ENCODE measurements around the gene GPATCH2L. TPM values are rescaled to one million over a fixed set of nuclear protein-coding genes. Genes with fewer than 3 reads are reported as not detected.

The GPATCH2L gene
- total RNA-seq = 10 to 100 TPM; 40.0 to 43.4 TPM

DNA sequence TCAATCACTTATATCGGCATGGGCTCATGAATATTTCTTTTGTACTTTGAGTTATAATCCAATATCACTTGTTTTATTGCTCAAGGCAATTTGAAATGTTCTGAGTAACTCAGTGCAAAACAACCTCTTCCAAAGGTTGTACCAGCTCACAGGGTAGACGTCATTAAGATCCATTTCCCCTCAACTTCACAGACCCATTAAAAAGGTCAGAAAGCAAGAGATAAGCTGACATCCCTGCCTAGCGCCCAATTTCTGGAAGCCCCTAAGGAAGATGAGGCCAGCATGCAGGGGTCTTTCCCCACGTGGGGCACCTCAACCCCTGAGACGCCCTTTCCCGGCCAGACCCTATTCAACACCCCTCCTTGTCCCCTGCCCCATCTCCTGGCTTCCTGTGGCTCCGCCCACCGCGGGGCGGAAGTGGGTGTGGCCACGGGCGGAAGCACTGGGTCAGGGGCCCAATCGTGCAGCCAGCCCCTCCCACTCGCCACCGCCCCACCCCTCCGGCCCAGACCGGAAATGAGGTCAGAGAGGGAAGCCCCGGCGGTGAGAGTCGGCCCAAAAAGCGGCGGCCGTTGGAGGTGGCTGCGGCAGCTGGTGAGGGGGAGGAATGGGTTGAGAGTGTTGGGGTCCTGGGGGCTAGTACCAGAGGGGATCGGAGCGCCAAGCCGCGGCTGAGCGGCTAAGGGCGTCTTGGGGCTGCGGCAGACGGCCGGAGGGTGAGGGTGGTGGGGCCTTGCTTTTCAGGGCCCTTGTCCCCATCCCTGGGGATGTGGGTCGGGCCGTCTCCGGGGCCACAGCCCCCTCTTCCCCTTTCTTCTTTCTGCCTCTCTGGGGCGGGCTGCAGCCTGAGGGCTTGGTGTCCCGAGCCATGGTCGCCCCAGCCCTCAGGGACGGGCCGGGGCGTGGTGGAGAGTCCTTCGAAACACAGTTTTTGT, at the start of gene GPATCH2L:
Gene GPATCH2L, plus strand, starts transcription at position 525 of the 935 bp plus-strand sequence. CDS start 2,442 bp downstream, outside the sequence.
- DNase-seq = peak; percentile 99
- Mint-ChIP-seq H3K27me3 (ENCODE audit: low read depth) (no peaks in the 10 kb centered on the region), H3K9me3 (no peaks in the 10 kb centered on the region), H3K27ac (peak within 1 kb of the TSS; percentile 97), H3K4me3 (peak within 1 kb of the TSS; percentile 98), H3K4me1 (ENCODE audit: low read depth) (peaks cover 48% of the 10 kb centered on the region), H3K36me3 (ENCODE audit: low read depth) (peaks cover 17% of the 10 kb centered on the region)
- intact Hi-C loops (cut with micrococcal nuclease) = loop anchor here (2.0 to 5.0 kb wide), 6 partner anchors 169 to 1226 kb away; partner anchors contain the start of genes ANGEL1, CIPC, ERG28 and SAMD15
- CTCF ChIA-PET = interaction anchor here (0.5 to 1.2 kb wide), 3 partner anchors 10 to 163 kb away, joined by 3 to 4 read pairs (median 4); no protein-coding TSS in a partner anchor

DNA sequence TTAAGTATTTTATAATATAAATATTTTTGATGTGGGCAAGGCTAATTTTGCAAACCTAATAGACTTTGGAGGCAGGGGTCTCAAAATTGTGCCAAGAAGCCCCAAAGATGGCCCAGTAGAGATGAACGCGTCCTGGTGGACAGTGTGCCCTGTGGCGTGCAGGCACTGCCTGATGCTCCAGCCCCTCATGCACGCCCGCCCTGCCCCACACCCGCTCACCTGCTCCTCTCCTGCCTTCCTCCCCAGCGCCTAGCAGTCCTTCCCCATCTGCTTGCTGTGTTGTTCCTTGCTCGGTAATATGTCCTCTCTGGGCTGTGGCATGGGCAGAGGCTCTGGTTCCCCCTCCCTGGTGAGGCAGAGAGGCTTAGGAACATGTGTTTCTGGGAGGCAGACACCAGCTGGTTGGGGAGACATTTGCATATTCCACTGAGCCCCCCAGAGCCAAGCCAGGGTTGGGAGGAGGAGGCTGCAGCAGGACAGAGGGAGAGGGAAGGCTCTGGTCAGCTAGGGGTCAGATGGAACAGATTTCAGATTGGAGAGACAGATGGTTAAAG, 46.8 kb upstream of the GPATCH2L start:
- no peak overlapping the region for H3K27ac Mint-ChIP-seq
- no peak overlapping the region for H3K4me3 Mint-ChIP-seq
- H3K9me3 Mint-ChIP-seq = peaks cover 3% of the 10 kb centered on the region
- no peak for DNase-seq
- no peaks in the 10 kb centered on the region for H3K36me3 Mint-ChIP-seq (ENCODE audit: low read depth)
- intact Hi-C loops (cut with micrococcal nuclease) = no loop called here
- peaks cover 8% of the 10 kb centered on the region for H3K27me3 Mint-ChIP-seq (ENCODE audit: low read depth)
- H3K4me1 Mint-ChIP-seq (ENCODE audit: low read depth) = no peaks in the 10 kb centered on the region
- CTCF ChIA-PET = no interaction called here

DNA sequence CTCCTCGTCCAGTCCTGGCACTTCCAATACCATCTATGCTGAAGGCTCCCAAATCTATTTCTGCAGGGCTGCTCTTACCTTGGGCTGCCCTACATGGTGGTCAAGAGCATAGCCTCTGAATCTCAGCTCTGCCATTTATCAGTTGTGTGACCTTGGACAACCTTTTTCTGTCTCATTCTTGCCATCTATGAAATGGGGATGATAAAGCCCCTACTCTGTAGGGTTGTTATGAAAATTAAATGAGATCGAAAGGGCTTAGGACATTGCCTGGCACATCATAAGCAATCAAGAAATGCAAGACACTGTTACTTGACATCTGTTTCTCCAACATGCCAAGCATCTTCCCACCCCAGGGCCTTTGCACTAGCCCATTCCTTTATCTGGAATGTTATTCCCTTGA, 45.5 kb upstream of the GPATCH2L start:
- no peaks in the 10 kb centered on the region for H3K4me1 Mint-ChIP-seq (ENCODE audit: low read depth)
- intact Hi-C loops (cut with micrococcal nuclease) = no loop called here
- DNase-seq = no peak
- H3K27ac Mint-ChIP-seq = no peak overlapping the region
- no peak overlapping the region for H3K4me3 Mint-ChIP-seq
- no peaks in the 10 kb centered on the region for H3K36me3 Mint-ChIP-seq (ENCODE audit: low read depth)
- peaks cover 7% of the 10 kb centered on the region for H3K27me3 Mint-ChIP-seq (ENCODE audit: low read depth)
- CTCF ChIA-PET = no interaction called here
- peaks cover 3% of the 10 kb centered on the region for H3K9me3 Mint-ChIP-seq

- Mint-ChIP-seq H3K4me1 (ENCODE audit: low read depth) (no peaks in the 10 kb centered on the region), H3K9me3 (peaks cover 3% of the 10 kb centered on the region), H3K27me3 (ENCODE audit: low read depth) (peaks cover 12% of the 10 kb centered on the region), H3K27ac (no peak overlapping the region), H3K4me3 (no peak overlapping the region), H3K36me3 (ENCODE audit: low read depth) (no peaks in the 10 kb centered on the region)
- no peak for DNase-seq
- CTCF ChIA-PET = no interaction called here
- intact Hi-C loops (cut with micrococcal nuclease) = no loop called here
Measured at GRCh38 chr14:76109087-76109880, 42.4 kb upstream of the GPATCH2L start.

GRCh38 chr14:76112889-76113624, 38.7 kb upstream of the GPATCH2L start:
- Mint-ChIP-seq H3K36me3 (ENCODE audit: low read depth) (no peaks in the 10 kb centered on the region), H3K4me1 (ENCODE audit: low read depth) (no peaks in the 10 kb centered on the region), H3K27ac (no peak overlapping the region), H3K27me3 (ENCODE audit: low read depth) (peaks cover 10% of the 10 kb centered on the region), H3K4me3 (no peak overlapping the region), H3K9me3 (peaks cover 3% of the 10 kb centered on the region)
- CTCF ChIA-PET = interaction anchor here (0.6 kb wide), 1 partner anchor 516 kb away, joined by 4 read pairs; no protein-coding TSS in a partner anchor
- DNase-seq = no peak
- intact Hi-C loops (cut with micrococcal nuclease) = no loop called here

DNA sequence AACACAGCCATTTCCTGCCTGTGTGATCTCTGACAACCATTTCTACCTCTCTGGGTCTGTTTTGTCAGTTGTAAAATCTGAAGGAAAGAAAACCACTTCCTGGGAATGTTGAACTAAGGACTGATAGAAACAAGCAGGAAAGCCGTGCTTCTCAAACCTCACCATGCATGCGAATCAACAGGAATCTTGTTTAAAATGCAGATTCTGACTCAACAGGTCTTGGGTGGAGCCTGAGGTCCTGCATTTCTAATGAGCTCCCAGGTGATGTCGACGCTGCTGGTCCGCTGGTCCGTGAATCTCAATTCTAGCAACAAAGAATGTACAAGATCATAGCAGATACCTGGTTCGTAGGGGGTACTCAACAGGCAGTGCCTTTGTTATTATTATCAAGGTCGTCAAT, 38.0 kb upstream of the GPATCH2L start:
- intact Hi-C loops (cut with micrococcal nuclease) = no loop called here
- no peaks in the 10 kb centered on the region for H3K4me1 Mint-ChIP-seq (ENCODE audit: low read depth)
- CTCF ChIA-PET = interaction anchor here (0.6 kb wide), 1 partner anchor 516 kb away, joined by 4 read pairs; no protein-coding TSS in a partner anchor
- H3K27me3 Mint-ChIP-seq (ENCODE audit: low read depth) = peaks cover 8% of the 10 kb centered on the region
- DNase-seq = no peak
- peaks cover 2% of the 10 kb centered on the region for H3K9me3 Mint-ChIP-seq
- H3K27ac Mint-ChIP-seq = no peak overlapping the region
- H3K4me3 Mint-ChIP-seq = no peak overlapping the region
- H3K36me3 Mint-ChIP-seq (ENCODE audit: low read depth) = no peaks in the 10 kb centered on the region

- H3K27me3 Mint-ChIP-seq (ENCODE audit: low read depth) = peaks cover 8% of the 10 kb centered on the region
- H3K4me3 Mint-ChIP-seq = no peak overlapping the region
- H3K36me3 Mint-ChIP-seq (ENCODE audit: low read depth) = no peaks in the 10 kb centered on the region
- H3K9me3 Mint-ChIP-seq = no peaks in the 10 kb centered on the region
- no peaks in the 10 kb centered on the region for H3K4me1 Mint-ChIP-seq (ENCODE audit: low read depth)
- CTCF ChIA-PET = interaction anchor here (1.1 kb wide), 1 partner anchor 238 kb away, joined by 3 read pairs; no protein-coding TSS in a partner anchor
- H3K27ac Mint-ChIP-seq = no peak overlapping the region
- no peak for DNase-seq
- intact Hi-C loops (cut with micrococcal nuclease) = no loop called here
Measured at GRCh38 chr14:76115010-76115422, 36.7 kb upstream of the GPATCH2L start.

DNA sequence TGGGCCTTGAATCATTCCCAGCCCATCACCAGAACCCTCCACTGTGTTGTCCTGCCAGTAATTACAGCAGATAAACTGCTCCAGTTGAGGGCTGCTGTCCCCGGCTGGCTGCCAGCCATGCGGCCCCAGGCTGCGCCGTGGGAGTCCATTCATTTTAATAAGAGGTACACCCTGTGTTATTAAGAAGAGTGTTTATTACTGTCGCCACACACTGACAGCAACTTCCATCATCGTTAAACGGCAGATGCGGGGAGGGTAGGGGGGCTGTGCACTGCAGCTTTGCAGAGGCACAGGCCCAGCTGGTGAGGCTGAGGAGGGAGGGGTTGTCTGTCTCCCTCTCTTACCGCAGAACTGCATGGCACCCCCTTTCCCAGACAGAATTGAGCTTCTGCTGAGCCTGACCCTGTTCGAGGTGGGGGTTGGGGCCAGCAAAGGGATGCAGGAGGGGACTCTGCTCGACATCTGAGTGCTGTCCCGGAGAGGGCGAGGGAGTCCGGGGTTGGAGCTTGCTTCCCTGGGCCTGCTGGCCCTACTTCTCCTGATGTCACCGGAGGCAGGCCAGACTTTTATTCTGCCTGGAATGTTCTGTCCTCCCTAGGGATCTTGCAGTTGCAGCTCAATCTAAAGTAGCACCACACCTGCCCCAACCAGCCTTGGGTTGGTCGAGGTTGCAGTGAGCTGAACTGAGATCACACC, 33.8 kb upstream of the GPATCH2L start:
- intact Hi-C loops (cut with micrococcal nuclease) = no loop called here
- CTCF ChIA-PET = interaction anchor here (1.1 kb wide), 1 partner anchor 67 kb away, joined by 3 read pairs; no protein-coding TSS in a partner anchor
- no peak overlapping the region for H3K4me3 Mint-ChIP-seq

GRCh38 chr14:76118594-76118993, 33.1 kb upstream of the GPATCH2L start:
- intact Hi-C loops (cut with micrococcal nuclease) = no loop called here
- CTCF ChIA-PET = interaction anchor here (1.1 kb wide), 1 partner anchor 68 kb away, joined by 3 read pairs; no protein-coding TSS in a partner anchor
- no peak for DNase-seq
- H3K27me3 Mint-ChIP-seq (ENCODE audit: low read depth) = peaks cover 6% of the 10 kb centered on the region
- H3K4me3 Mint-ChIP-seq = no peak overlapping the region
- H3K4me1 Mint-ChIP-seq (ENCODE audit: low read depth) = no peaks in the 10 kb centered on the region
- H3K9me3 Mint-ChIP-seq = no peaks in the 10 kb centered on the region
- H3K36me3 Mint-ChIP-seq (ENCODE audit: low read depth) = no peaks in the 10 kb centered on the region
- H3K27ac Mint-ChIP-seq = no peak overlapping the region

More for the DNA sequence above, 33.8 kb upstream of the GPATCH2L start:
- peaks cover 6% of the 10 kb centered on the region for H3K27me3 Mint-ChIP-seq (ENCODE audit: low read depth)
- H3K27ac Mint-ChIP-seq = no peak overlapping the region
- no peak for DNase-seq
- H3K9me3 Mint-ChIP-seq = no peaks in the 10 kb centered on the region
- no peaks in the 10 kb centered on the region for H3K36me3 Mint-ChIP-seq (ENCODE audit: low read depth)
- H3K4me1 Mint-ChIP-seq (ENCODE audit: low read depth) = no peaks in the 10 kb centered on the region

DNA sequence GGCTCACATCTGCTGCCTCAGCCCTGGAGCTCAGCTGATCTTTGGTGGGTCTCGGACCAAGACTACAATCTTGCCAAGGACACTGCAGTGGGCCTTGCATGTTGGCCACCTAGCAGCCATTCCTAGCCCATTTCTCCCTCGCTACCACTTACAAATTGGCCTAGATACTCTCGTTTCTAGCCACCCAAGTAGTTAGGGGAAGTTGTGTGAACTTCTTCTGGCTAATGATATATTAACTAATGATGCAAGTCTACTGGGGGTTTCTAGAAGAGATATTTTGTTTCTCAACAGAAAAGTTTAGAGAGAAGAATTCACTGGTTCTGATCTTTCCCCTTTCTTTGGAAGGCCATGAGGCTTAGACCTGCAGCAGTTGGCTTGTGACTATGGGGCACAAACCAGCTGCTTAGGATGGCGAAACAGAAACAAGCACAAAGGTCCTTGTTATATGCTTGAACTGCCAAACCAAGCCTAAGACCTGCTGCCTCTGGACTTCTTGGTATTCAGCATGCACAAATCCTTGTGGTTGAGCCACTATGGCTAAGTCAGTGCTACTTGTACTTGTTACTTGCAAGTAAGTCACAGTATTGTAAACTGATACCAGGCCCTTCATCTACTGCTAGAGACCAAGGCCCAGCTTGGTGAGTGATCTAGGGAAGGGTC, 30.5 kb upstream of the GPATCH2L start:
- no peaks in the 10 kb centered on the region for H3K4me1 Mint-ChIP-seq (ENCODE audit: low read depth)
- intact Hi-C loops (cut with micrococcal nuclease) = no loop called here
- H3K36me3 Mint-ChIP-seq (ENCODE audit: low read depth) = no peaks in the 10 kb centered on the region
- no peaks in the 10 kb centered on the region for H3K9me3 Mint-ChIP-seq
- H3K27me3 Mint-ChIP-seq (ENCODE audit: low read depth) = no peaks in the 10 kb centered on the region
- DNase-seq = no peak
- CTCF ChIA-PET = interaction anchor here (1.8 kb wide), 1 partner anchor 266 kb away, joined by 7 read pairs; no protein-coding TSS in a partner anchor
- no peak overlapping the region for H3K4me3 Mint-ChIP-seq
- H3K27ac Mint-ChIP-seq = no peak overlapping the region
